ENCODE results near the gene SLF2. TPM values are rescaled to one million over a fixed set of nuclear protein-coding genes. Genes with fewer than 3 reads are reported as not detected.

The SLF2 gene
- total RNA-seq, 2 experiments from 2014 or later: 45.1 to 46.5 TPM

DNA sequence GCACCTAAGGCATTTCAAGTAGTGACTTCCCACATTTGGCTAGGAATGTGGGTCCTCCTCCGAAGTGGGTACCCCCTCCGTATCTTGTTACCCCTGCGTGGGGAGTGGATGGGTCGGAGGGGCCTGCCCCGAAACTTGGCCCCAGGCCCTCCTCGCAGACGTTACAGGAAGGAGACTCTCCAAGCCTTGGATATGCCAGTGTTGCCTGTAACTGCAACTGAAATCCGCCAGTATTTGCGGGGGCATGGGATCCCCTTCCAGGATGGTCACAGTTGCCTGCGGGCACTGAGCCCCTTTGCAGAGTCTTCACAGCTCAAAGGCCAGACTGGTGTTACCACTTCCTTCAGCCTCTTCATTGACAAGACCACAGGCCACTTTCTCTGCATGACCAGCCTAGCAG, 75.4 kb downstream of the SLF2 start:
- POLR2A ChIA-PET: interaction anchor here (5.1 kb wide), 1 partner anchor 10 kb away, joined by 36 read pairs; the partner anchor contains the start of gene LZTS2
- Mint-ChIP-seq H3K27me3 (no peaks in the 10 kb centered on the region), H3K4me3 (peak overlapping the region; percentile 98), H3K4me1 (peaks cover 18% of the 10 kb centered on the region), H3K27ac (no peak overlapping the region), H3K36me3 (peaks cover 22% of the 10 kb centered on the region), H3K9me3 (no peaks in the 10 kb centered on the region)
- no peak for DNase-seq
- ATAC-seq (ENCODE audit: low read depth): no peak

DNA sequence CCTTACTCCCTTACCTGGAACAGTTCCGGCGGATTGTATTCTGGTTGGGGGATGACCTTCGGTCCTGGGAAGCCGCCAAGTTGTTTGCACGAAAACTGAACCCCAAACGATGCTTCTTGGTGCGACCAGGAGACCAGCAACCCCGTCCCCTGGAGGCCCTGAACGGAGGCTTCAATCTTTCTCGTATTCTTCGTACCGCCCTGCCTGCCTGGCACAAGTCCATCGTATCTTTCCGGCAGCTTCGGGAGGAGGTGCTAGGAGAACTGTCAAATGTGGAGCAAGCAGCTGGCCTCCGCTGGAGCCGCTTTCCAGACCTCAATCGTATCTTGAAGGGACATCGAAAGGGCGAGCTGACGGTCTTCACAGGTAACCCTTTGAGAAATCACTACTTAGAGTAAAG, 76.3 kb downstream of the SLF2 start:
- Mint-ChIP-seq H3K36me3 (peaks cover 22% of the 10 kb centered on the region), H3K27me3 (no peaks in the 10 kb centered on the region), H3K4me3 (no peak overlapping the region), H3K4me1 (peaks cover 18% of the 10 kb centered on the region), H3K9me3 (no peaks in the 10 kb centered on the region), H3K27ac (no peak overlapping the region)
- POLR2A ChIA-PET: interaction anchor here (5.1 kb wide), 1 partner anchor 9 kb away, joined by 36 read pairs; the partner anchor contains the start of gene LZTS2
- no peak for DNase-seq
- no peak for ATAC-seq (ENCODE audit: low read depth)

- Mint-ChIP-seq H3K4me3 (no peak overlapping the region), H3K27me3 (no peaks in the 10 kb centered on the region), H3K4me1 (peaks cover 23% of the 10 kb centered on the region), H3K27ac (peak overlapping the region; percentile 34), H3K9me3 (no peaks in the 10 kb centered on the region), H3K36me3 (peaks cover 16% of the 10 kb centered on the region)
- DNase-seq: no peak
- POLR2A ChIA-PET: interaction anchor here (1.3 kb wide), 1 partner anchor 81 kb away, joined by 3 read pairs; the partner anchor contains the start of gene SLF2
- no peak for ATAC-seq (ENCODE audit: low read depth)
These were observed 81.4 kb downstream of the SLF2 start for GRCh38 chr10:100993986-100994708.

DNA sequence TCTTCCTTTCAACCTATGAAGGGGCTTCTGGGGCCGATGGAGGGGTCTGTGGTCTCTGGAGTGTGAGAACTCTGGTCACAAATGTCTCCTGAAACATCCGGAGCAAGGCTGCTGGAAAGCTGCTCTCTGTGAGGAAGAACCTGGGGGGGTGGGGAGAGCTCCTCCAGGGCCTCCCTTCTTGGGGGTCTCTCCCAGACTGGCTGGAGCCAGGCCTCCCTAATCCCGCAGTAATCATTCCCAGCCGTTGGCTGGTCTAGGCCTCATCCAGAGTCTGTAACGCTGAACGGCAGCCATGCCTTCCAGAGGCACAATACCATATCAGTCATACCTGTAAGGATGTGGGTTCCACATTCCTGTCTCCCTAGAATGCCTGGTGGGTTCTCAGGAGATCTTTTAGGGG, 82.4 kb downstream of the SLF2 start:
- H3K27ac Mint-ChIP-seq: no peak overlapping the region
- POLR2A ChIA-PET: no interaction called here
- H3K4me1 Mint-ChIP-seq: peaks cover 22% of the 10 kb centered on the region
- peaks cover 16% of the 10 kb centered on the region for H3K36me3 Mint-ChIP-seq
- H3K4me3 Mint-ChIP-seq: no peak overlapping the region
- H3K27me3 Mint-ChIP-seq: no peaks in the 10 kb centered on the region
- ATAC-seq (ENCODE audit: low read depth): no peak
- DNase-seq: no peak
- H3K9me3 Mint-ChIP-seq: no peaks in the 10 kb centered on the region

GRCh38 chr10:100996678-100997359, 84.1 kb downstream of the SLF2 start:
- Mint-ChIP-seq H3K4me3 (peak overlapping the region; percentile 88), H3K27ac (peak overlapping the region; percentile 92), H3K36me3 (peaks cover 5% of the 10 kb centered on the region), H3K27me3 (no peaks in the 10 kb centered on the region), H3K4me1 (peaks cover 20% of the 10 kb centered on the region), H3K9me3 (no peaks in the 10 kb centered on the region)
- ATAC-seq (ENCODE audit: low read depth) (peak; percentile 7), DNase-seq (peak; percentile 74)
- POLR2A ChIA-PET: interaction anchor here (0.5 to 3.8 kb wide), 8 partner anchors 10 to 85 kb away, joined by 3 to 36 read pairs (median 4); partner anchors contain the start of genes MRPL43, PDZD7, SFXN3 and TWNK

- H3K36me3 Mint-ChIP-seq: peaks cover 5% of the 10 kb centered on the region
These were observed 84.8 kb downstream of the SLF2 start for GRCh38 chr10:100997360-100998182.

GRCh38 chr10:100998183-100998990, 85.6 kb downstream of the SLF2 start:
- POLR2A ChIA-PET: interaction anchor here (0.6 to 3.8 kb wide), 9 partner anchors 11 to 817 kb away, joined by 3 to 36 read pairs (median 6); partner anchors contain the start of genes MRPL43, PDZD7, SFXN3 and TWNK
- DNase-seq: peak; percentile 77
- ATAC-seq (ENCODE audit: low read depth): peak; percentile 23
- Mint-ChIP-seq H3K27ac (peak overlapping the region; percentile 94), H3K36me3 (peaks cover 3% of the 10 kb centered on the region), H3K4me1 (peaks cover 19% of the 10 kb centered on the region), H3K4me3 (peak overlapping the region; percentile 88), H3K9me3 (no peaks in the 10 kb centered on the region), H3K27me3 (no peaks in the 10 kb centered on the region)

More at GRCh38 chr10:100997360-100998182, 84.8 kb downstream of the SLF2 start:
- Mint-ChIP-seq H3K9me3 (no peaks in the 10 kb centered on the region), H3K4me1 (peaks cover 19% of the 10 kb centered on the region), H3K27ac (peak overlapping the region; percentile 94), H3K27me3 (no peaks in the 10 kb centered on the region), H3K4me3 (peak overlapping the region; percentile 88)
- ATAC-seq (ENCODE audit: low read depth) (peak; percentile 51), DNase-seq (peak; percentile 89)
- POLR2A ChIA-PET: interaction anchor here (0.5 to 3.8 kb wide), 12 partner anchors 10 to 818 kb away, joined by 3 to 36 read pairs (median 4); partner anchors contain the start of genes MRPL43, PDZD7, SFXN3 and TWNK

DNA sequence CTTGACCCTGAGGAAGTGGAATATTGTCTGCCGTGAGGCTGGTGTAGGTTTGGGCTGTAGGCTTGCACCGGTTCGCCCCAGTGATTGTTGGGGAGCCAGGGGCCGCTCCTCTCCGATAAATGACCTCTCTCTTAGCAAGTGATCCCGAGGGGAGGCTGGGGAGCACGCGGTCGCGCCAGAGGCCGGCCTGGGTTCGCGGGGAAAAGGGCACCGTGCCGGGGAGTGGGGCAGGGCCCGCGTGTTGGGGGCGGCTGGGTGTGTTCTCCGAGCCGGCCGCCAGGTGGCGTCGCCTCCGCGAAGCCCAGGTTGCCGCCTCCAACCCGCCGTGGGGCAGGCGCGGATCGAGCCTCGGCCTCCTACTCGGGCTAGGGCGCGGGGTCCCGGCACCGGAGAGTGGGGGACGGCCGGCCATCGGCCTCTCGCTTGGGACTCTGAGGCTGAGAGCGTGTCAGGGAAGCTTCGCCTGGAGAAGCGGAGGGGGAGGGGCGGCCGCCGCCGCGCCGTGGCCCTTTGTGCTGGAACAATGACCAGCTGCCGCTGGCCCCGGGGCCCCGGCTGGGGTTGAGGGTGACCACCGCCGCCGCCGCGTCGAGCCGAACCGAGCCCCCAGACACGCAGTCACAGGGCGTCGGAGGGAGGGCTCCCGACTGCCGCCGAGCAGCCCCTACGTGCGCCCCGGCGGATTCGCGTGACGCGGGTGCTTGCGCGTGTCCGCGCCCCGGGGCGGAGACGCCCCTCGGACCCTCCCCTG, 86.4 kb downstream of the SLF2 start:
- peak overlapping the region; percentile 88 for H3K4me3 Mint-ChIP-seq
- H3K27me3 Mint-ChIP-seq: no peaks in the 10 kb centered on the region
- peak; percentile 92 for DNase-seq
- H3K4me1 Mint-ChIP-seq: peaks cover 19% of the 10 kb centered on the region
- H3K9me3 Mint-ChIP-seq: no peaks in the 10 kb centered on the region
- peak overlapping the region; percentile 94 for H3K27ac Mint-ChIP-seq
- ATAC-seq (ENCODE audit: low read depth): peak; percentile 61
- H3K36me3 Mint-ChIP-seq: peaks cover 3% of the 10 kb centered on the region
- POLR2A ChIA-PET: interaction anchor here (1.1 to 3.8 kb wide), 2 partner anchors 12 to 19 kb away, joined by 6 to 36 read pairs; partner anchors contain the start of genes MRPL43 and TWNK

GRCh38 chr10:100999742-101000126, 87.0 kb downstream of the SLF2 start, which contains the start of gene LZTS2:
Gene LZTS2, plus strand, starts transcription at chr10:100999808. Its CDS starts 2,731 bp downstream, at chr10:101002539.
- Mint-ChIP-seq H3K27ac (peak within 1 kb of the TSS; percentile 94), H3K4me3 (peak within 1 kb of the TSS; percentile 88), H3K4me1 (peaks cover 19% of the 10 kb centered on the region), H3K36me3 (peaks cover 3% of the 10 kb centered on the region), H3K27me3 (no peaks in the 10 kb centered on the region), H3K9me3 (no peaks in the 10 kb centered on the region)
- ATAC-seq (ENCODE audit: low read depth) (no peak), DNase-seq (no peak)
- POLR2A ChIA-PET: interaction anchor here (3.8 kb wide), 1 partner anchor 13 kb away, joined by 36 read pairs; the partner anchor contains the start of genes MRPL43 and TWNK

DNA sequence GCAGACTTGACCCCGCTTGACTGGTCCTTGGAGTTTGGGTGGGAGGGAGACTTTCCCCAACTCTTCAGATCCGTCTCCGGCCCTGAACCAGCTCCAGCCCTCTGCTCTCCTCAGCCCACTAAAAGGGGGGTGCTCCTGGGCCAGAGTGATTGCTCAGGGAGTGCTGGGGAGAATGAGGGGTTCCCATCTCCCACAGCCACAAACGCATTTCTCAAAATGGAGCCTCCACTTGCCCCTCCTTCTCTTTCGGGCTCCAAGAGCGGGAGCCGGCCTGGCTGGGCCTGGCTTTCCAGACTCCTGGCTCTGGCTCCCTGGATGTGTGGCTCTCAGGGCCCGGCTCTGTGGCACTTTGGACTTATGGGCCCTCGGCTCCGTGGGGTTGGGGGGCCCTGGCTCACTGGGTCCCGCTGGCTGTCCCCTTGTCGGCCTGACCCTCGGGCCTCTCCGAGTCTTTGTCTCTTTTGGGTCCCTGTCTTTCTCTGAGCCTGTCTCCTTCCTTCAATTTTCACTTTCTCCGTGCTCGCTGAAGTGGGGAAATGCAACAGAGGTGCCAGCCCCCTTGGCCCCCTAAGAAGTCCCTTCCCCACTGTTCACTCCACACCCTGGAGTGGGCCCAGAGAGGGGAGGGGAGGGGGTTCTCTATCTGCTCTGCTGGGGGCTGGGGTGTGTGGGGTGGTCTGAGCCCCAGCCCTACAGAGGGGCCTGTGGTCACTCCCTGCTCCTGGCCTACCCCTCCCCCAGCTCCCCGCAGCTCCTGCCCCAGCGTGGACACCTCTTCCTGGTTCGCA, 87.6 kb downstream of the SLF2 start:
- H3K9me3 Mint-ChIP-seq: no peaks in the 10 kb centered on the region
- peaks cover 3% of the 10 kb centered on the region for H3K36me3 Mint-ChIP-seq
- no peaks in the 10 kb centered on the region for H3K27me3 Mint-ChIP-seq
- peak overlapping the region; percentile 4 for H3K27ac Mint-ChIP-seq
- no peak for DNase-seq
- H3K4me1 Mint-ChIP-seq: peaks cover 19% of the 10 kb centered on the region
- H3K4me3 Mint-ChIP-seq: peak overlapping the region; percentile 72
- POLR2A ChIA-PET: no interaction called here
- no peak for ATAC-seq (ENCODE audit: low read depth)
